ENCODE results near the gene ACER3. TPM values are rescaled to one million over a fixed set of nuclear protein-coding genes. Genes with fewer than 3 reads are reported as not detected.
"Not testable (repeated sequence)": the region's sequence is repeated elsewhere in the genome, so short reads cannot be mapped to it uniquely, and the experiment has no call there.

Gene ACER3
- total RNA-seq, 1 donor from 2014 or later, result 46.5 TPM

DNA sequence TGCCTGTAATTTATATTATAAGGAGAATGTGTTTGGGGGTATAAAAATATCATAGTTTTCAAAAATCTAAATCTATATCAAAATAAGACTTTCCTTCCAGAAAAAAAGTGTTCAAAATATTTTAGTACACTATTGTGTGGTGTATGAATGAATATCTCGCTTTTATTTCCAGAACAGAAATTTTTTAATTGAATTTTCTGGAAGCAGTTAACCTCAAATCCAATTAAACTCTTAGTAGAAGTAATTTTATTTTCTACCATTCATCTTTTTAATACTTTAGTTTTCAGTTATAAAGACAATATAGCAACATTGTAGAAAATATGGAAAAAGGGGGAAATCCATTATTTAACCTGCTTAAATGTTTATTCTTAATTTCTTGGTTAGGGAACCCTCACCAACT, 58.7 kb downstream of the ACER3 start:
- DNase-seq (ENCODE audit: low spot score), result no peak

DNA sequence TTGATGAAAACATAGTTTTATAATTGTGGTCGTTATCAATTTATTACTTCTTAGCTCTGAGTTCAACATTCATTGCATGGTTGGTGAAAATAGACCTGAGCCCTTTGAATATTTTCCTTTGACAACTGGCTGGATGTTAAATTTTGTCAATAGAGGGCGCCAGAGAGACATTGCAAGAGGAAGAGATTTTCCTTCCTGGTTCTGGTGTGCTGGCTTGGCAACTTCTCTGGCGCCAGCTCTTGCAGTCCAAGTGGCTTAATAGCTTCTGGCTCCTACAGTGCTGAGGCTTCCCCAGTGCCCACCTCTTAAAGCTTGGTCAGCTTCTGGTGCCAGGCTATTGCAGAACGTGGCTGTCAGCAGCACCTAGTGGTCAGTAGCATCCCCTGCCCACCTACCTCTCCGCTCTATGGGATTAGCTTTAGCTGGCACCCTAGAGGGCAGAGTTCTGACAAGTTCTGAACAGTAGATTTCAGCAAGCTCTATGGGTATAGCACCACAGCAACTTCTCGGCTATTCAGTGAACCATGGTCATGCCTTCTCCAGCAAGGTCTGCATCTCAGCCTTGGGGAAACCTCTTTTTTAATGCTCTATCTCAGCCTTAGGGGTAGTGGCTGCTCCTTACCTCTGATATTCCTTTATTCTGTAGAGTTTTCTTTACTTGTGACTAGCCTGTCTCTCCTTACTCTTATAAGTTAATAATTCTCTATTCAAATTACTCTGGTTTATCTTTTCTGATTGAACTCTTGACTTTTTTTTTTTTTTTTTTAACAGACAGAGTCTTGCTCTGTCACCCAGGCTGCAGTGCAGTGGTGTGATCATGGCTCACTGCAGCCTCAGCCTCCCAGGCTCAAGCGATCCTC, 59.4 kb downstream of the ACER3 start:
- DNase-seq (ENCODE audit: low spot score), result no peak

DNA sequence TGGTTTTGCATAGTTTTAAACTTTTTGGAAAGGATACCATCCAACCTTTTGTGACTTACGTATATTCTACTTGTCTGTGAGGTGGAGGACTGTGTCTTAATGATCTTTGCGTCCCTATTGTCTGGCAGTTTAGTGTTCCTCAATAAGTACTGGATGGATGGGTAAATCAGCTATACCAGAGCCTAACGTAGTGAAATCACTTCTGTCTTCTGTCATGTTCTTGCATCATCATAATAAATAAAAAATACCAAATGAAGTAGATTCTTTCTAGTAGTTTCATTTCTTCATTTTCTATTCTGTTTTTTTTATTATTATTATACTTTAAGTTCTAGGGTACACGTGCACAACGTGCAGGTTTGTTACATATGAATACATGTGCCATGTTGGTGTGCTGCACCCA, 66.4 kb downstream of the ACER3 start:
- no peak for DNase-seq (ENCODE audit: low spot score)

DNA sequence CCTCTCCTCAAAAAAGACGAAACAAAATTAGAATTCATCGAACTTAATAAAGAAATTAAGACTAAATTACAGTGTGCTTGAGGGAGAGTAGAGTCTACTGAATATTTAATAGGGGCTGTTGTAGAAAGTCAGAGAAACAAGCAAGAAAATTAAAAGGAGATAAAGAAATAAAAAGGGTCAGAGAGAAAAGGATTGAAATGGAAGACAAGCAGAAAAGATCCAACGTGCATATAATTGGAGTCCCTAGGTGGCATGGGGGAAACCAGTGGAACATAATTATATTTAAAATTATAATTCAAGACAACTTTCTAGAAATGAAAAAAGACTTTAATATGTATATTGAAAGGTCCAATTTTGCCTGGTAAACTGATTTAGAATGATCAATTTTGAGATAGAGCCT, 74.3 kb downstream of the ACER3 start:
- no peak for DNase-seq (ENCODE audit: low spot score)

DNA sequence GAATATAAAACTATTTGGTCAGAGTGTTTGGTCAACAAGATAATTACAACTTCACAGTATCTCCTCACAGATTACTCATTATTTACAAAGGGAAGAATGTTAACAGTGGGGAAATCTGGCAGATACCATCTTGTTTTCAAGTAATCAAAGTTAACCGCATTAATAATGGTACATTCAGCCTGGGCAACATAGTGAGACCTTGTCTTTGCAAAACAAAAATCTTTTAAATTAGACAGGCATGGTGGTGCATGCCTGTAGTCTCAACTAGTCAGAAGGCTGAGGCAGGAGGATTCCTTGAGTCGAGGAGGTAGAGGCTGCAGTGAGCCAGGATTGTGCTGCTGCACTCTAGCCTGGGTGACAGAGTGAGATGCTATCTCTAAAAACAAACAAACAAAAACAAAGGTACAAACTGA, 78.5 kb downstream of the ACER3 start:
- no peak for DNase-seq (ENCODE audit: low spot score)

DNA sequence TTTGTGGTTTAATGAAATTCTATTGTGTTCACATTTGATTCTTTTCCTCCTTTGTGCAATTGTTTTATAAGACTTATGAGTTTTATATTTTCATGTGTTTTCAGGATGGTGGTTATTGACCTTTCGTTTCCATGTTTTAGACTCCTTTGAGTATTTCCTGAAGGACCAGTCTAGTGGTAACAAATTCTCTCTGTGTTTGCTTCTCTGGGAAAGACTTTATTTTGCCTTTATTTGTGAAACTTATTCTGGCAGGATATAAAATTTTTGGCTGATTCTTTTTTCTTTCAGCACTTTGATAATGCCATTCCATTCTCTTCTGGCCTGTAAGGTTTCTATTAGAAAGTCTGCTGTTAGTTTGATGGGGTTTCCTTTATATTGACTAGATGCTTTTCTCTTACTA, 83.5 kb downstream of the ACER3 start:
- no peak for DNase-seq (ENCODE audit: low spot score)

DNA sequence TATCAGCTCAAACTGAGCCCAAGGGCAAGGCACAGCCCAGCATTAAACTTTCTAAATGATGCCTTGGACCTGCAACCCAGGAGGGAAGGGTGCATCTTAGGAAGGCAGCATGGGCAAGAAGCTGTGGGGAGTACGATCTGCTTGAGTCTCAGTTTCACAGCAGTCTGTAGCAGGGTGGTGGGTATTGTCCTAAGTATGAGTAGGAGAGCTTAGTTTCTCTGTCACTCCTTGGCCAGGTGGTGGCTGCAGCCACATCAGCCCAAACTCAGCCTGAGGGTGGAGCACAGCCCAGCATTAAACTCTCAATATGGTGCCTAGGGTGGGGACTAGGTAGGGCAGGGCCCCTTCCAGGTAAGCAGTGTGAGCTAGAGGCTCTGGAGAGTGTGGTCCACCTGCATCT, 85.5 kb downstream of the ACER3 start:
- no peak for DNase-seq (ENCODE audit: low spot score)

DNA sequence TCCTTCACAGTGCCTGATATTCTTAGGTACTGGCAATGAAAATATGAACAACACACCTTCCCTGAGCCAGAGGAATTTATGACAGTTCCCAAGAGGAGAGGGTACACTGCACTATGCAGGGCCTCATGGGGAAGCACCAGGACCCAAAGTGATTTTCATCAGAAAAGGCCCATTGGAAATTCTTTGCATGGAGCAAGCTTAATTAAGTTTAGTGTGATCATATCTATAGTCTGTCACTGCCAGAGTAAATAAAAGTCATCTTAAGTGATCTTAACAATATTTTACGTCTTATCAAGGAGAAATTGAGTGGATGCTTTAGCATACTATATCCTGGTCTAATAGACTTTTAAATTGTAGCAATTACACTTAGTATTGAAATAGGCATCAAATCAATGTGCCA, 86.5 kb downstream of the ACER3 start:
- no peak for DNase-seq (ENCODE audit: low spot score)

DNA sequence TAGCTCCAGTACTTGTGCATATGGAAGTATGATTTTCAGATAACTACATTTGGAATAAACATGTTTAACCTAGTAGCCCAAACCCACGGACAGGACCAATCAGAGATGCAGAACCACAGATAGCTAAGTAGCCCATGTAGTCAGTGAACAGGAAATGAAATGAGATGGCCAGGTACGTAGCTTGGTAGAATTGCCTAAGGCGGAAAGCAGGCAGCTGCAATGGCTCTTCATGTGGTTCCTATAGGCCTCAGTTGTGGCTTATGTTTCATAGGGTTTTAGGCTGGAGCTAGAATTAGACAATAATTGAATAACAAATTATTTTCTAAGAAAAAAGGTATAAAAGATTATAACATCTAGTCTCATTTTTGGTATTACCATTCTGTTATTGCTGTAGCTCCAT, 87.1 kb downstream of the ACER3 start:
- DNase-seq (ENCODE audit: low spot score), result no peak

DNA sequence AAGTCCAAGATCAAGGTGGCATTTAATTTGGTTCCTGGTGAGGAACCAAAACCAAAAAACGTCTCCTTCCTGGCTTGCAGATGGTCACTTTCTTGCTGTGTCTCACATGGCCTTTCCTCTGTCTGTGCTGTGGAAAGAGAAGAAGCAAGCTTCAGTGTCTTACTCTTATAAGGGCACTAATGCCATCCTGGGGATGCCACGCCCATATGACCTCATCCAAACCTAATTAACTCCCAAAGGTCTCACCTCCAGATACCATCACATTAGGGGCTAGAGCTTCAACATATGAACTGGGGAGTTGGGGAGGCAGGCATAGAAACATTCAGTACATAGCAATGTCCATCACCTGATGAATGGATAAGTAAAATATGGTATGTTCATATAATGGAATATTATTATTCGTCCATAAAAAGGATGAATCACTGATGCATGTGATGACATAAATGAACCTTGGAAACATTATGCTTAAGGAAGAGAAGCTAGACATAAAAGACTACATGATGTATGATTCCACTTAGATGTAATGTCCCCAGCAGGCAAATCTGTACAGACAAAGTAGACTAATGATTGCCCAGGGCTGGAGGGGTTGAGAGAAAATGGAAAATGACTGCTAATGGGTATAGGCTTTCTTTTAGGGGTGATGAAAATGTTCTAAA, 94.9 kb downstream of the ACER3 start:
- DNase-seq (ENCODE audit: low spot score), result no peak

DNA sequence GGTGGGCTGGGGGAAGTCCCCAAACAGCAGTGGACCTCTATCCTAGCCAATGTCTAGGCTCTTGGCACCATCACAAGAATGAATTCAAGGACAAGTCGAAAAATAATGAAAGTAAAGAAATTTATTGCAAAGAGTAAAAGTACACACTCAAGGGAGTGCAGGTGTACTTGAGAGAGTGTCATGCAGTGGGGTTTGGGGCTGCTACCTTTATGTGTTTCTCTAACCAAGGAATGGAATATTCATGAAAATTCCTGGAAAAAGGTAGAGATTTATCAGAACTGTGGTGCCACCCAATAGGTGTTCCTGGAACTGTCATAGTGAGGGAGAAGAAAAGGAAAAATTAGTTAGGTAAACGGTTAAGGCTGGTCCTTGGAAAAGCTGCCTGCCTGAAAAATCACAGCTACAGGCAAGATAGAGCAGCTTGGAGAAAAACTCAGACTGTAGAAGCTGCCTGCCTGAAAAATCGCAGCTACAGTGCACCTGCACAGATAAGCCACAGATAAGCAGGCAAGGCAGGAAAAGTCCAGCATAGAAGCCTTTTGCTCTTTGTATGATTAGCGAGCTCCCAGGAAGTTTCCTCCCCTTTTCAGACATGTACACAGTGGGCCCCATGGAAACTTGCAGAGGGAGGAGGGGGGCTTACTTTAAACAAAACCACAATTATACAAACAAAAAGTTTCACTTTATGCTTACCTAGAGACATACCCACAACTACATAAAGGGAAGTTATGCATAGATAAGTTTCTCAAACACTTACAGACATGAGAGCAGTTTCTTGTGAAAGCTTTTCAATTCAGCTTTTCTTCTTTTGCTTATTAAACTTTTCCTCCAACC, 102.1 kb downstream of the ACER3 start:
- no peak for DNase-seq (ENCODE audit: low spot score)

DNA sequence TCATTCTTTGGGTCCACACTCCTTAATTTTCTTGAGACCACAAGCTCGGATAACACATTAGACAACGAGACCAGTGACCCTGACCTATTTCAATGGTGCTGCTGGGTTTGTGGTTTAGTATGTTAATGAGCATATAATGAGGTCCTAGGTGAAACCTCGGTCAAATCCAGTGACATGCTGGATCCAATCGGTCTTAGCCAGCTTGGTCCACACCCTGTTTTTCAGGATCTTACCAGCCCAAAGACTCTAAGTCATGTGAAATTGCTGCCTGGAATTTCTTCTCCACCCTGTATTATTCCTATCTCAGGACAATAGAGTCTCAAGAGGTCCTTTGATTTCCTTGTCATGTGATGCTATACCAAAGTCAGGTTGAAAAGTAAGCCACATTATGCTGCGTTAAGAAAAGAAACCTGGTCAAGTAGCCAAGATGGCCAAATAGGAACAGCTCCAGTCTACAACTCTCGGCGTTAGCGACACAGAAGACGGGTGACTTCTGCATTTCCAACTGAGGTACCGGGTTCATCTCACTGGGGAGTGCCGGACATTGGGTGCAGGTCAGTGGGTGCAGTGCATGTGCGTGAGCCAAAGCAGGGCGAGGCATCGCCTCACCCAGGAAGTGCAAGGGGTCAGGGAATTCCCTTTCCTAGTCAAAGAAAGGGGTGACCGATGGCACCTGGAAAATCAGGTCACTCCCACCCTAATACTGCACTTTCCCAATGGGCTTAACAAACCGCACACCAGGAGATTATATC, 102.9 kb downstream of the ACER3 start:
- not testable (repeated sequence) for DNase-seq (ENCODE audit: low spot score)

DNA sequence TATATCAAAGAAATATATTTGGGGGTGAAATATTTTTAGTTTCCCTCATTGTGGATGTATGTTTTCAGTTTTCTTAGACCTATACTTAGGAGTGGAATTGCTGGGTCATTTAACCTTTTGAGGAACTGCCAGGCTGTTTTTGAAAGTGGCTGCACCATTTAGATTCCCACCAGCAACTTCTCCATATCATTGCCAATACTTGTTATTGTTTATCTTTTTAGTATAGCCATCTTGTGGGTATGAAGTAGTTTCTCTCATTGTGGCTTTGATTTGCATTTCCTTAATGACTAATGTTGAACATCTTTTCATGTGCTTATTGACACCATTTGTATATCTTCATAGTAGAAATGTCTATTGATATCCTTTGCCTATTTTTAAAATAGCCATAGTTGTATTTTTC, 111.3 kb downstream of the ACER3 start:
- DNase-seq (ENCODE audit: low spot score), result no peak

DNA sequence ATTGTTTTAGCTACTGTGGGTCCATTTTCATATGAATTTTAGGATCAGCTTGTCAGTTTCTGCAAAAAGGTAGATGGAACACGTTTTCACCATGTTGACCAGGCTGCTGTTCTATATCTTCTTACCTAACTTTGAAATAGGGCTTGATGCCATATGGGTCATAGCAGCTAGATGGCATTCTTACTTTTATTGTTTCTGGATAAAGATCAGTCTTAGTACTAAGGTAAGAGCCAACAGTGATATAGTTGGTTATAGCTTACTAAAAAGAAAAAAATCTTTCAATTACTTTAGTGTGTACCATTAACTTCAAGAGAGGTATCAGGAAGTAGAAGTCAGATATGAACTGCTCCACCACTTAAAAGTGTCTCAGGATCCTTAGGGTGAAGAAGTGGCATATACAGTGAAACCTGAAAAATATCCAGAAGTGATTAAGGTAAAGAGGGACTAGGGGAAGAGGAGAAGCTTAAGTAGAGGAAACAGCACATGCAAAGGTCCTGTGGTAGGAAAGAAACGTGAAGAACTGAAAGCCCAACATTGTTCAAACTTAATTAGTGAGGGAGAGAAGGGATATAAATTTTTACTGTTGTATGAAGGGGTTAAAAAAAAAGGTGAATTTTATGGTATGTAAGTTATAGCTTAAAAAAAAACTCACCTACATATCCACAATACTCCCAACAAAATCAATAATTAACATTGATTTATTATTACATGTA, 113.6 kb downstream of the ACER3 start:
- DNase-seq (ENCODE audit: low spot score), result no peak

DNA sequence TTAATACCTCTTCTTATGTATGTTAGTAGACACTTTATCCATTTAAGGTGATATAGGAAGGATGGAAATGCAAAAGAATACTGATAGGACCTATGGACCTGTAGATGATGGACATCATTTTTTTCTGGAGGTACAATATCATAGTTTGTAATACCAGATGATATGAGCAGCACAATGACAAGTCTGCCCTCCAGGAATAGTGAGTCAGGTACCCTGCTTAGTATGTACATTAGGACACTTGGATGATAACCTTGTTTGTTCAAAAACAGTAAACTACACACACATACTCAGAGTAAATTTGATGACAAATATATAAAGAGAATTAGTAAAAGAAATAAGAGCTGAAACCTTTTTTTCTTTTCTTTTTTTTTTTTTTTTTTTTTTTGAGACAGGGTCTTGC, 114.8 kb downstream of the ACER3 start:
- no peak for DNase-seq (ENCODE audit: low spot score)

DNA sequence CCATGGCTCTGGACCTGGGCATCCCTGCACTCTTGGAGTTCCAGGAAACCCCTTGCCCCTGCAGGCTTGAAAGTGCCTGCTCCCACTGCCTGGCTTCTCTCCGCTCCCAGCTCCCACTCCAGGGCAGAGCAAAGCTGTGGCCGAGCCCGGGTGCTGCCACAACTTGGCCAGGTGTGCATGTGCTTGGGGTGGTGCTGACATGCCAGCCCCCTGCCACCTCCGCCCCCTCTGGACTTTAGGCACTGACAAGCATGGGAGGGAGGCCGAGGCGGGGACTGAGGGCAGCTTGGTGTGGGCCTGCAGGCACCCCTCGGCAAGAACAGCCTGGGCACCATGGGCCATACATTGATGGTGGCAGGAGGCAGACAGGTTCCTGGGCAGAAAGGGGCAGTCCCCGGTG, 117.1 kb downstream of the ACER3 start:
- DNase-seq (ENCODE audit: low spot score), result no peak

DNA sequence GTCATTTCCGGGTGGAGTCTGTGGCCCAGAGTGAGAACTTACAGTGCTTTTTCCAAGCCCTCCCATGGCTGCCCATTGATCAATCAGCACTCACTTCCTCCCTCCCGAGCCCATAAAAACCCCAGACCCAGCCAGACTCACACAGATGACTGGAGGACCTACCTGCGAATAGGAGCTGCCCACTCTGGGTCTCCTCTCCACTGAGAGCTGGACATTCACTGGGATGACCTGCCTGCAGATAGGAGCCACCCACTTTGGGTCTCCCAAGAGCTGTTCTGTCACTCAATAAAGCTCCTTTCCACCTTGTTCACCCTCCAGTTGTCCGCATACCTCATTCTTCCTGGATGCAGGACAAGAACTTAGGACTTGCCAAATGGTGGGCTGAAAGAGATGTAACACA, 117.5 kb downstream of the ACER3 start:
- no peak for DNase-seq (ENCODE audit: low spot score)

DNA sequence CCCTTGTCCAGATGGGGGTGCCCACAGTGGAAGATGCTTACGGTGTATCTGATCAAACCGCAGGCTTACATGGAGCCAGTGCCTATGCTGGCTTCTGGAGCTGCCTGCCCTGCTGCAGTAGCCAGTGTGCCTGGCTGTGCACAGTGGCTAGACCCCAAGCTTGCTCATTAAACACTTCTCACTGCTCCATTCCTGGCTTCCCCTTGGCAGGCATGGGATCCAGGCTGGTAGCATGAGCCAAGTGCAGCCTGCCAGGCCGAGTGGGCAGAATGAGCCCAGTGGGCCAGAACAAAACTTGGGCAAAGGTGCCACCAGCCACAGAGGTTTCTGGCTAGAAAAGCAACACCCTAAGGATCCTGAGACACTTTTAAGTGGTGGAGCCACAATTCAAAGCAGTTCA, 118.1 kb downstream of the ACER3 start:
- no peak for DNase-seq (ENCODE audit: low spot score)

DNA sequence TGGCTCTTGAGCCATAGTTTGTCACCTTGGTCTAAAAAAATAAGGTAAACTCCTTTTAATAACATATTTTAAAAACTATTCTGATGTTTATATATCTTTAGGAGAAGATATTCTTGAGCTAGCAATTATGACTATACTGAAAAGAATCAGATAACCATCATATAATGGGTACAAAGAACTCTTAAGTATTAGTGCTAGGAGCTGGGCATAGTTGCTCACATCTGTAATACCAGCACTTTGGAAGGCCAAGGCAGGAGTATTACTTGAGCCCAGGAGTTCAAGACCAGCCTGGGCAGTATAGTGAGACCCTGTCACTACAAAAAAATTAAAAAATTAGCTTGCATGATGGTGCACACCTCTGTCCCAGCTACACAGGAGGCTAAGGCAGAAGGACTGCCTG, 119.5 kb downstream of the ACER3 start:
- DNase-seq (ENCODE audit: low spot score), result no peak

DNA sequence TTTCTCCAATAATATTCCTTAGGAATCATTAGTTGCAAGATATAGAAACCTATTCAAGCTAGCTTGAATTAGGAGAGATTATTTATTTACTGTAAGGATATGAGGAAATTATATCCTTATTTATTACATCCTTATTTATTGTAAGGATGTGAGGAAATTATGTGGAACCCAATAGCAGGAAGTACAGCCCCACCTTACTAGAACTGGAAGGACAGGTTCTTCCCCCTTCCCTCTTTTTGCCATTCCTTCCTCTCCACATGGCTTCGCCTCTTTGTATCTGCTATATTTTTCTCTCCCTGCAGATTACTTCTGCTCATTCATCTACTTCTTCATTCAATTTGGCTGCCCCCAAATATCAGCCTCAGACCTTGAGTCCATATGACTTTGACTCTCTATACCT, 124.0 kb downstream of the ACER3 start:
- DNase-seq (ENCODE audit: low spot score), result no peak

DNA sequence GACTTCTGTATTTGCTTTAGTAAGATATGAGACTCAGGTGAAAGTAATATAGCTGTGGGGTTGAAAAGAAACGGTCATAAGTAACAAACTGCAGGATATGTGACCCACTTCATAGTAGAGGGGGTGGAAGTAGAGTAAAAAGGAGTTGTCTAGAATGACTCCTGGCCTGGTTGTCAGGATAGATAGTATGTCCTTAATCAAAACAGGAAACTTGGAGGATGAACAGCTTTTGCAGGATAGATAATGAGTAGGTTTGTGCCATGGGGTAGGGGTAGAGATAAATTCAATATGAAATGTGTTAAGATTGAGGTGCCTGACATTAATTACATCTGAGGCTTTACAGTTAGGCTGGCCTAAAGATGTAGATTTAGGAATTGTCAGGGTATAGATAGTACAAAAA, 126.5 kb downstream of the ACER3 start:
- DNase-seq (ENCODE audit: low spot score), result no peak

Measured in mesenteric fat pad (tissue), 1 donor.